Cardiac fibroblast (primary cell): ENCODE data around the gene CBX1.

ENCODE experiments used
- DNase-seq, 2 donors: peaks; one replicate each; pipeline versions ENCODE4 v3.0.0 to v3.0.0-alpha.2; 2010; ENCODE audit warnings: low read depth in 2 of 2
- H3K4me3 ChIP-seq, 2 donors: replicated peaks in 1 of 2; 1 replicate in 1 of 2; 2 replicates in 1 of 2; pipeline ENCODE4 v1.5.1; 2011; ENCODE audit warnings: low read depth in 2 of 2, low read length in 2 of 2, mild to moderate bottlenecking in 2 of 2, moderate library complexity in 1 of 2
- TF ChIP-seq, protein P1 (sequence below): IDR thresholded peaks from one replicate; pipeline ENCODE4 v1.5.1; 2011; ENCODE audit warnings: low read depth, mild to moderate bottlenecking, low read length, inconsistent platforms

CBX1 gene

DNA sequence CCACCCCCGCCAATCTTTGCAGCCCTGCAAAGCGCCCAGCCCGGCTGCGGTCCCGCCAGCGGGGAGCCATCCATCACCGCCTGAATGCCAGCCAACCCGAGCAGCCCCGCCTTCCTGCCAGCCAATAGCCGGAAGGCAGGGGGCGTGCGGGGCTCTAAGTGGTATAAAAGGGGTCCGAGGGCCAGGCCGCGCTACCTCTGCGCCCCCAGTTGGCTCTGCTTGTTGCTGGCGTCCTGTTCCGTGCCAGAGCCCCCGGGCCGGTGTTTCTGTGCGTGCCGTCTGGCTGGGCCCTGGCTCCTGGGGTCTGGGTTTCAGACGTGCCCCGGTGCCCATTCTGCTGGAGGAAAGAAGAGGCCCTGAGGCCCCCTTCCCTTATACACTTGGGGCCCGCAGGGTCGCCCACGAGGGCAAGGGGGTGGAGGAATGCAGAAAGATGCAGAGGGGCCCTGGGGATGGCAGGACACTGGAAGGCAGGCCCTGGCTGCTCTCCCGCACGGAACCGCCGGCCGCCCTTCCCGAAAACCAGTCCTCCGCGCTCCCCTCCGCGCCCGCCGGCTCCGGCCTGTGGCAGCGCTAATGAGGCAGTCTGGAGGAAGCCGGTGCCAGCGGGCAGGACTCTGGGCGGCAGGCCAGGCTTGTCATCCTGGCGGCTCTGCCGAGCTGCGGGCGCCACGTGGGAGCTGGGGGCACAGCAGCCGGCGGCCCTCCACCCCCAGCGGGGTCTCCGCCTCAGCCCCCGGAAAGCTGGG, 77.7 kb downstream of the CBX1 start:
- TF ChIP-seq, protein P1, sequence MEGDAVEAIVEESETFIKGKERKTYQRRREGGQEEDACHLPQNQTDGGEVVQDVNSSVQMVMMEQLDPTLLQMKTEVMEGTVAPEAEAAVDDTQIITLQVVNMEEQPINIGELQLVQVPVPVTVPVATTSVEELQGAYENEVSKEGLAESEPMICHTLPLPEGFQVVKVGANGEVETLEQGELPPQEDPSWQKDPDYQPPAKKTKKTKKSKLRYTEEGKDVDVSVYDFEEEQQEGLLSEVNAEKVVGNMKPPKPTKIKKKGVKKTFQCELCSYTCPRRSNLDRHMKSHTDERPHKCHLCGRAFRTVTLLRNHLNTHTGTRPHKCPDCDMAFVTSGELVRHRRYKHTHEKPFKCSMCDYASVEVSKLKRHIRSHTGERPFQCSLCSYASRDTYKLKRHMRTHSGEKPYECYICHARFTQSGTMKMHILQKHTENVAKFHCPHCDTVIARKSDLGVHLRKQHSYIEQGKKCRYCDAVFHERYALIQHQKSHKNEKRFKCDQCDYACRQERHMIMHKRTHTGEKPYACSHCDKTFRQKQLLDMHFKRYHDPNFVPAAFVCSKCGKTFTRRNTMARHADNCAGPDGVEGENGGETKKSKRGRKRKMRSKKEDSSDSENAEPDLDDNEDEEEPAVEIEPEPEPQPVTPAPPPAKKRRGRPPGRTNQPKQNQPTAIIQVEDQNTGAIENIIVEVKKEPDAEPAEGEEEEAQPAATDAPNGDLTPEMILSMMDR, result peak; percentile 21
- DNase-seq, result peak; percentile 49 to 75
- peak overlapping the region; percentile 38 to 52 for H3K4me3 ChIP-seq

DNA sequence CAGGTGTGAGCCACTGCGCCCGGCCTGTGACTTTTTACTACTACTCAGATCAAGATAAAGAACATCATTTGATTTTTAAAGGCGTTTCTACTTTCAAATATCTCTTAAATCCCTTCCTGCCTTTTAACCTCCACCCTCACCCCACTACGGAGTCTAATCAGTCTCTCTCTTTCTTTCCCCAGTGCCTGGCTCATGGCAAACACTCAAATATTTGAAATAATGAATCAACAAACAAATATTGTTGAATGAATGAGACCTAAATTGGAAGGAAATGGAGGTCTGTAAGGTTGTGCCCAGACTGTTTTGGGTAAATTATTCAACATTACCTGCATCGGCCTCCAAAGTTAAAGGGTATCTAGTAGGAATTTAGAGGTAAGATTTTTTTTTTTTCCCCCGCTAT, 78.4 kb downstream of the CBX1 start:
- TF ChIP-seq, protein P1, result no peak
- no peak overlapping the region for H3K4me3 ChIP-seq
- DNase-seq, result no peak

DNA sequence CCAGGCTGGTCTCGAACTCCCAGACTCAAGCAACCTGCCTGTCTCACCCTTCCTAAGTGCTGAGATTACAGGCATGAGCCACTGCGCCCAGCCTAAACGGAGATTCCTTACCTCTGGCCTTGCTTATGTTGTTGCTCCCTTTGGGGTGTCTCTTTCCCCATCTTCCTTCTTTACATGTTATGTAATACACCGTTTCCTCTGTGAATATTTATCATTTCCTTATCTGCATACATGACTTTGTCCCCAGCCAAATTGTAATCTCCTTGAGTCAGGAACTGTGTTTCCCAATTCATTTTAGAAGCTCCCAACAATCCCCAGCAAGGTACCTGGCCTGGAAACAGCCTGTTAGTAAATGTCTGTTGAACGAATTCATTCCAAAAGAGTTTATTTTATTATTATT, 79.3 kb downstream of the CBX1 start:
- TF ChIP-seq, protein P1, result no peak
- no peak overlapping the region for H3K4me3 ChIP-seq
- DNase-seq, result no peak
